Activated CD8-positive, alpha-beta T cell treated with anti-CD3 and anti-CD28 coated beads for 36 hours (primary cell): ENCODE data around the gene LMOD2. TPM values are rescaled to one million over a fixed set of nuclear protein-coding genes. Genes with fewer than 3 reads are reported as not detected.

Experiments used
- ATAC-seq: fragments of 200-7000 bp; cut with Tn5 transposase; one replicate; pipeline ENCODE4 v1.10.0; 2021; ENCODE audit warnings: mild to moderate bottlenecking, moderate library complexity
- CTCF ChIA-PET: fragments of 350-600 bp; sonication (Branson Sonifier 250); formaldehyde crosslinking; loops from one replicate; lab custom pipeline; 2021; ENCODE audit warnings: antibody characterized with exemption; lab: Charles Lee
- POLR2A ChIA-PET: fragments of 350-600 bp; sonication (Branson Sonifier 250); formaldehyde crosslinking; loops from one replicate; lab custom pipeline; 2021; ENCODE audit warnings: antibody characterized with exemption; lab: Charles Lee
- DNase-seq: peaks from one replicate; pipeline ENCODE4 v3.0.0-alpha.2; 2020
- H3K27ac Mint-ChIP-seq: one replicate; pipeline ENCODE4 v1.8.0; 2021; ENCODE audit warnings: mild to moderate bottlenecking, mixed read lengths
- H3K27me3 Mint-ChIP-seq: one replicate; pipeline ENCODE4 v1.8.0; 2021; ENCODE audit warnings: mixed read lengths
- H3K36me3 Mint-ChIP-seq: one replicate; pipeline ENCODE4 v1.8.0; 2021; ENCODE audit warnings: low read depth, mixed read lengths
- H3K4me1 Mint-ChIP-seq: one replicate; pipeline ENCODE4 v1.8.0; 2021; ENCODE audit warnings: low read depth, mixed read lengths
- H3K4me3 Mint-ChIP-seq: one replicate; pipeline ENCODE4 v1.8.0; 2021; ENCODE audit warnings: mild to moderate bottlenecking, moderate library complexity, mixed read lengths
- H3K9me3 Mint-ChIP-seq: one replicate; pipeline ENCODE4 v1.8.0; 2021; ENCODE audit warnings: mixed read lengths
- intact Hi-C: fragments of 100-400 bp; cut with micrococcal nuclease; formaldehyde crosslinking; loops from one replicate; pipeline ENCODE4 v1.10.0; 2022
- total RNA-seq, 2 experiments: library from RNA; stranded (reverse); gene quantifications; one replicate each; pipeline ENCODE4 v1.2.3, GENCODE V29; 2021
- TF ChIP-seq, protein P1 (sequence below): fragments of 200-600 bp; IDR thresholded peaks from one replicate; pipeline ENCODE4 v1.8.0; 2022; ENCODE audit warnings: antibody characterized with exemption, mild to moderate bottlenecking

LMOD2 gene
- total RNA-seq, 2 experiments from 2014 or later: not detected

DNA sequence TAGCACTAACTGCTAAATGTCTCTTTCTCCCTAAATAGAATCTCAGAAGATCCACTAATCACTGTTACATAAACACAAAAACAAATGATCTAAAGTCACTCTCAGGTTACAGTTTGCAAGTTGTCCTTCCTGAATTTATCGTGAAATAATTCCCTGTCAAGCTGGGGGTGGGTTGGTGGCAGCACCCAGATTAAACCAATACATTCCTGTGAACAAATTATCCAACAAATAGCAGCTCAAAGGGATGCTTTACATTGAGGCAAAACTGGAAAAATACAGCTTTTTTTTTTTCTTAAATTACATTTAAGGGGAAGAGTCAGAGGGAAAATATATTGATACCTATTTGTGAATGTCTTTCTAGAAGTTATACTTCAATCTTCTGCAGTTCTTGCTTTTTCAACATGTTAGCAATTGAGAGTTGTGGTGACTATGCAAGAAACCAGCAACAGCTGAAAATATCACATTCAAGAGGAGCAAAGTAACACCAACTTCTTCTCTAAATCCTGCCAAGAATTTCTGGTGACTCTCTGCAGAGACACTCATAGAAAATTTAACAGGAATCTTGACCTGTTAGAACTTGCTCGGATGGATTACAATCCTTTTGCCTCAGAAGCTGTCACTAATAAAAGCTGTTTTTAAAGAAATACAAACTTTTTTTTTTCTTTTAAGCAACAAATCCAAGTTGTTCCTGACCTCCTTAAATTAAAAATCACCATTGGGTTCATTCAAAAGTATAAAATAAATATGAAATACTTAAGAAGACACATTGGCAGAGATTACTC lies 18.9 kb downstream of the LMOD2 start:
- H3K4me1 Mint-ChIP-seq: no peaks in the 10 kb centered on the region

DNA sequence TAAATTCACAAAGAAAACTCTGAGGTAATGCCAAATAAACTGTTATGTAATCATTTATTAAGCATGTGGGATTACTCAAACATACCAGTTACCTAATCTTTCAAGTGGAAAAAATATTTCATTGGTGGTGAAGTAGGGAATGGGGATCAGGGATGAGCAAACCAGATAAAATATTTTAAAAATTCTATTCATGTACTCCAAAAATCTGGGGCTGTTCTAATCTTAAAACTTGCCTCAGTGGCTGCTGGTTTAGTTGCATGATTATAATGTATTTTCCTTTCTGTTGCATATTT lies 19.5 kb downstream of the LMOD2 start:
- no peaks in the 10 kb centered on the region for H3K4me1 Mint-ChIP-seq
- H3K27ac Mint-ChIP-seq: no peak overlapping the region
- ATAC-seq: no peak
- intact Hi-C loops: no loop called here
- TF ChIP-seq, protein P1, sequence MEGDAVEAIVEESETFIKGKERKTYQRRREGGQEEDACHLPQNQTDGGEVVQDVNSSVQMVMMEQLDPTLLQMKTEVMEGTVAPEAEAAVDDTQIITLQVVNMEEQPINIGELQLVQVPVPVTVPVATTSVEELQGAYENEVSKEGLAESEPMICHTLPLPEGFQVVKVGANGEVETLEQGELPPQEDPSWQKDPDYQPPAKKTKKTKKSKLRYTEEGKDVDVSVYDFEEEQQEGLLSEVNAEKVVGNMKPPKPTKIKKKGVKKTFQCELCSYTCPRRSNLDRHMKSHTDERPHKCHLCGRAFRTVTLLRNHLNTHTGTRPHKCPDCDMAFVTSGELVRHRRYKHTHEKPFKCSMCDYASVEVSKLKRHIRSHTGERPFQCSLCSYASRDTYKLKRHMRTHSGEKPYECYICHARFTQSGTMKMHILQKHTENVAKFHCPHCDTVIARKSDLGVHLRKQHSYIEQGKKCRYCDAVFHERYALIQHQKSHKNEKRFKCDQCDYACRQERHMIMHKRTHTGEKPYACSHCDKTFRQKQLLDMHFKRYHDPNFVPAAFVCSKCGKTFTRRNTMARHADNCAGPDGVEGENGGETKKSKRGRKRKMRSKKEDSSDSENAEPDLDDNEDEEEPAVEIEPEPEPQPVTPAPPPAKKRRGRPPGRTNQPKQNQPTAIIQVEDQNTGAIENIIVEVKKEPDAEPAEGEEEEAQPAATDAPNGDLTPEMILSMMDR: no peak
- H3K4me3 Mint-ChIP-seq: no peak overlapping the region
- no peaks in the 10 kb centered on the region for H3K27me3 Mint-ChIP-seq
- DNase-seq: no peak
- ChIA-PET POLR2A (no interaction called here), CTCF (interaction anchor here (0.9 kb wide), 1 partner anchor 50 kb away, joined by 3 read pairs; no protein-coding TSS in a partner anchor)
- no peaks in the 10 kb centered on the region for H3K9me3 Mint-ChIP-seq
- H3K36me3 Mint-ChIP-seq: no peaks in the 10 kb centered on the region

More for the DNA sequence above, 18.9 kb downstream of the LMOD2 start:
- ChIA-PET CTCF (interaction anchor here (0.6 to 1.1 kb wide), 3 partner anchors 8 to 50 kb away, joined by 3 read pairs; no protein-coding TSS in a partner anchor), POLR2A (no interaction called here)
- Mint-ChIP-seq H3K4me3 (no peak overlapping the region), H3K9me3 (no peaks in the 10 kb centered on the region), H3K27me3 (no peaks in the 10 kb centered on the region), H3K36me3 (no peaks in the 10 kb centered on the region), H3K27ac (no peak overlapping the region)
- intact Hi-C loops: no loop called here
- ATAC-seq (no peak), DNase-seq (no peak)
- TF ChIP-seq, protein P1: no peak

DNA sequence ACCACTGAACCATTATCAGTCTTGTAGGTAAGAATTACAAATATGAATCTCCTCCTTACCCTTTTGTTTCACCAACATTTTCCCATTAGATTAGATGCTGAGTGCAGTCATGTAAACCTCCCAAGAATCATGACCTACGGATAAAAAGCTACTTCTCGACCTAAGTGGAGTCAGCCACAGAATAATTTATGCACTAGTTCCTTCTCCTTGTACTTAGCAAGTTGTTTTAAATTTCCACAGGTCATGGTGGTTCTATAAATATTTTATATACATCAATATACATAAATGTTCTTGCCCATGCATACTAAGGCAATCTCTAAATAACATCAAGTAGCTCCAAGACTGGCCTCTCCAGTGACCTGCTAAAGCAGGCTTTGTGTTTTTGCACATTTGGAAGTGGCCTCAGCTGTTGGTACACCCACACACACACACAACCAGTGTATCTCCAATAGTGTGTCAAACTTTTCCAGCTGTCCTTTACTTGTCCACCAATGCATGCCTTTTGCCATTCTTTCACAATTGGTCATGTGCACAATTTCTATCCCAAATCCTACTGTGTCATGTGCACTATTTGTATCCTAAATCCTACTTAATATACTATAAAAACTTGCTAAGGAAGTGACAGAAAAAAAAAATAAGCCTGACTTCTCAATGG lies 21.5 kb downstream of the LMOD2 start:
- Mint-ChIP-seq H3K4me3 (no peak overlapping the region), H3K27me3 (no peaks in the 10 kb centered on the region), H3K36me3 (no peaks in the 10 kb centered on the region), H3K4me1 (no peaks in the 10 kb centered on the region), H3K9me3 (no peaks in the 10 kb centered on the region), H3K27ac (no peak overlapping the region)
- ChIA-PET POLR2A (no interaction called here), CTCF (interaction anchor here (1.0 to 1.8 kb wide), 5 partner anchors 11 to 194 kb away, joined by 3 to 5 read pairs (median 4); no protein-coding TSS in a partner anchor)
- intact Hi-C loops: no loop called here
- TF ChIP-seq, protein P1: no peak
- DNase-seq (no peak), ATAC-seq (no peak)

GRCh38 chr7:123679614-123680013 lies 23.9 kb downstream of the LMOD2 start:
- H3K27me3 Mint-ChIP-seq: no peaks in the 10 kb centered on the region
- ATAC-seq (no peak), DNase-seq (no peak)
- intact Hi-C loops: loop anchor here (5.0 kb wide), 1 partner anchor 188 kb away; no protein-coding TSS in a partner anchor
- no peak overlapping the region for H3K4me3 Mint-ChIP-seq
- ChIA-PET CTCF (interaction anchor here (0.9 to 1.3 kb wide), 2 partner anchors 84 to 185 kb away, joined by 3 read pairs; no protein-coding TSS in a partner anchor), POLR2A (interaction anchor here (0.6 kb wide), 1 partner anchor 10 kb away, joined by 4 read pairs; no protein-coding TSS in a partner anchor)
- TF ChIP-seq, protein P1: no peak
- no peaks in the 10 kb centered on the region for H3K9me3 Mint-ChIP-seq
- no peaks in the 10 kb centered on the region for H3K4me1 Mint-ChIP-seq
- no peak overlapping the region for H3K27ac Mint-ChIP-seq
- H3K36me3 Mint-ChIP-seq: no peaks in the 10 kb centered on the region

DNA sequence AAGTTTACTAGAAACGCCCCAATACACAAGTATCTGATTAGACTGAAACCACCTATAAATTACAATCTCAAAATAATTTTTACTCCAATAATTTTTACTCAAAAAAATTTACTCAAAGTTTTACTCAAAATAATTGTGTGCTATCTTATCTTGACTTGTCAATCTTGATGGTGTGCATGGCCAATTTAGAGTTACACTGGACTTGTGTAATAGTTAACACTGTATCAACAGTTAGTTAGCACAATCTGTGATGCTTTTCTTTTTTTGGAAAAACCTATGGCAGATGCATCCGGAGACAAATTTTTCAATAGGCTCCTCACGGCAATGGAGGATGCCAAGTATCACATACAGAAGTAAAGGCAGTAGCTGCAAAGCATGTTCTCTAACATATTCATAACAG lies 24.9 kb downstream of the LMOD2 start:
- ATAC-seq (no peak), DNase-seq (no peak)
- Mint-ChIP-seq H3K27me3 (no peaks in the 10 kb centered on the region), H3K4me3 (no peak overlapping the region), H3K27ac (no peak overlapping the region), H3K4me1 (no peaks in the 10 kb centered on the region), H3K9me3 (no peaks in the 10 kb centered on the region), H3K36me3 (no peaks in the 10 kb centered on the region)
- ChIA-PET POLR2A (no interaction called here), CTCF (interaction anchor here (2.3 to 2.8 kb wide), 3 partner anchors 22 to 191 kb away, joined by 14 to 19 read pairs (median 16); no protein-coding TSS in a partner anchor)
- intact Hi-C loops: loop anchor here (5.0 kb wide), 1 partner anchor 187 kb away; no protein-coding TSS in a partner anchor
- TF ChIP-seq, protein P1: no peak
